T-helper 1 cell (primary cell): Measurements from ENCODE around the gene POLR2C.
"Not testable (repeated sequence)": the region's sequence is repeated elsewhere in the genome, so short reads cannot be mapped to it uniquely, and the experiment has no call there.

Experiments
- DNase-seq, 5 donors: peaks; one replicate each; pipeline ENCODE4 v3.0.0-alpha.2; 2012 to 2020

The POLR2C gene

DNA sequence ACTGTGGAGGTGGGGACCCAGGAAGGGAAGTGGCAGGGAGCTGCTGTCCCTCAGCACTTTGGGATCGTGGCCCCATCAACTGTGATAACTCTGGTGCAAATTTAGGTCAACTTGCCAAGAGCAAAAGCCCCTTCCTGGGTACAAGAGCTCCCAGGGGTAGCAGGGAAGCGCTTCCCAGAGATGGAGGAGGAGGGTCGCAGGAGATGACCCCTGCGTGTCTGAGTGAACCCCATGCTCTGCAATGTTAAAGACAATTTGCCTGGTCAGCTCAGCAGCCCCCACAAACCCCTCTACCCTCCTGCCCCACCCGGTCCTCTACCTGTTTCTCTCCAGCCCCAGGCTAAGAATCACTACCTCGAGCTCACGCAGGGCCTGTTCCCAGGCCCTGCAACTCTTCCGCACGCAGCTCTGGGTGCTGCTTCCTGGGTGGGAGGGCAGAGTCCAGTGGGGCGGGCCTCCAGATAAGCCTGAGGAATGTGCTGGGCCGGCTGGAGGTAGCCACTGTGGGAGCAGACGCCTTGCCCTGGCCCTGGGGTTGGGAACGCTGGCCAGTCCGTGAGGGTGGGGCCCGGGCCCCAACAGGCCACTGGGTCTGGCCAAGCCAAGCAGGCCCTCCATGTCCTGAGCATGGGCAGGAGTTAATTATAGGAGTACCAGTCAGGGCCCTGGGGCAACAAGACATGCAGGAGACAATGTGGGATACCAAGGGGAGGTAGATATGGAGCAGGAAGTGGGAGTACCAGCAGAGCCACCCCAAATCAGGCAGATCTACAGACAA lies 17.7 kb downstream of the POLR2C start:
- DNase-seq = no peak

DNA sequence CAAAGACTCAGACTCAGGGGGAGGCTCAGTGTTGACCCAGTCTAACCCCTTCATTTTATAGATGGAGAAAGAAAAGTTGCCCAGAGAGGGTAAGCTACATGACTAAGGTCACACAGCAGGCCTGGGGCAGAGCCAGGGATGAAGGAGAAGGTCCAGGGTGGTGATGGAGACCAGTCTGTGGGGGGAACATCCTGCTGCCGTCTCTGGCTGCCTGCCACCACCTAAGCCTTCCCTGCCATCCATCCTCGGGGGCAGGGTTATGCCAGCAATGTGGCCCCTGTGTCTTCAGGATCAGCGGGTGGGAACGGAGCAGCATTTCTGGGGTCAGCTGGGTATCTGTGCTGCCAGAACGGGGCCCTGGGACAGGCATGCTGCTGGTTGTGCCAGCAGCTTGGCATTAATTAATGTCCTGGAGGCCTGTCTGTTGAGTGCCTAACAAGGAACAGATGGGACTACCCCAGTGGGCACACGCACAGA lies 18.3 kb downstream of the POLR2C start:
- DNase-seq = no peak

DNA sequence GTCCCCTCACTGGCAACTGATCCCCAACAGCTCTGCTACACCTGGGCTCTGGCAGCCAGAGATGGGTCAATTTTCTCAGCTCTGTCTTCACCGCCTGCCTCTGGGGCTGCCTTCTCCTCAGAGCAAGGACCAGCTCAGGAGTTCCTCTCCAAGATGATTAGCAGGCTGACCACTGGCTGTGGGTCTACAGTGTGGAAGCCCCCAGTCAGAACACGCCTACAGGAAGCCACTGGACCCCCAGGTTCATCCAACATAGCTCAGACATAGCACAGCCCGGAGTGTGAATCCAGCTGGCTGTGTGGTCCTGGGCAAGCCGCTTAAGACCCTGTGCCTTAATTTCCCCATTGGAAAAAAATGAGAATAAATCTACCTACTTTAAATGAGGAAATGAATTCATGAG lies 18.9 kb downstream of the POLR2C start:
- DNase-seq = no peak

DNA sequence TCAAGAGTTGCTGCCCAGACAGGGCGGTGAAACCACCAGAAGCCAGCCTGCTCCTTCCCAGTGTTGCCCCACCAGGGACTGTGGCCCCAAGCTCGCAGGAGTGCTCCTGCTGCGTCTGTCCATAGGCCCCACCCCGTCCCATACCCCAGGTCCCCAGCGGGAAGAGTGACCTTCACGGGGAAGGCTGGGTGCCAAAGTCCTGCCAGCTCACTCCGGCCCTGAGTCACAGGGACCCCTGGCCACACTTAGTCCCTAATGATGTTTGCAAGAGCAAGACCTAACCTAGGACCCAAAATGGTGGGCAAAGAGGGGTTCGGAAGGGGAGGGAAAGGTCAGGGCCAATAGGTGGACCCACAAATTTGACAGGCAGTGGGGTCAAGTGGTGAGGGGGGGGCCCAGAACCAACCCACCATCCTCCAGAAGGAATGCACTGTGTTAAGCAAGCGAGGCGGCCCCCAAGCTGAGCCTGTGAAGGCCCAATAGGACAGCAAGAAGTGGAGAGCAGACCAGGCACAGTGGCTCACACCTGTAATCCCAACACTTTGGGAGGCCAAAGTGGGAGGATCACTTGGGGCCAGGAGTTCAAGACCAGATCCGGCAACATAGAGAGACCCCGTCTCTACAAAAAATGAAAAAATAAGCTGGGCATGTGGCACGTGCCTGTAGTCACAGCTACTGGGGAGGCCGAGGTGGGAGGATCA lies 20.5 kb downstream of the POLR2C start:
- peak in 1 of 5 donors; percentile 1 for DNase-seq

DNA sequence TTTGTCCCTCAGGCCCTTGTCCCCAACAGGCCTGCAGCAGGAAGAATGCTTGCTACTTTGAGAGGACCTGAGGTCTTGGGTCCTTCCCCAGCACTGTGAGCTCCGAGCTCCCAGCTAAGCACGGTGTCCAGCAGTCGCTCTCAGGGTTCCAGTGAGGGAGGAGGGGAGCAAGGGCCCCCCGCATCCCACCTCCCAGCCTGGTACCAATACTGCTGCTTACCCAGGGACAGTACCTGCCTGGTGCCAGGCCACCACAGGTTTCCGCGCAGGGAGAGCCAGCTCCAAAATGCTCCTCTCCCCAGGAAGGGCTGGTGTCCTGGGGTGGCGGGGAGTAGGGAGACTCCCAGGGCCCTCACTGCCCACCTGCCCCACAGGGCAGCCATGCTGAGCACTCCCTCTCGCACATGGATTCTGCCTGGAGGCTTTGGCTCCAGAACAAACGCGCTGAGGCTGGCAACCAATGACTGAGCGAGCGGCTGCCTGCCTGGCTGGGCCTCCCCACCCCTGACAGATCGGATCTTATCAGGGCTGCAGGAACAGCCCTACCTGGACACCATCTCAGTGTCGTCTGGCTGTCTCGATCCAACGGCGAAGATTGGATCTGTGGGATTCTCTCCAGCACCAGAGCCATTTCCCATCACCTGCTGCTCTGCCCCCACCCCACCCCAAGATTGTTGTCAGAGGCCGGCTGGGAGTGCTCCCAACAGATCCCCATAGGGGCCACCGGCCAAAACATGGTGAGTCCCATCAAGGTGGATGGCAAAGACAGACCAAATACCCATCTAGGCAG lies 21.4 kb downstream of the POLR2C start:
- DNase-seq = peak in 1 of 5 donors; percentile 2

DNA sequence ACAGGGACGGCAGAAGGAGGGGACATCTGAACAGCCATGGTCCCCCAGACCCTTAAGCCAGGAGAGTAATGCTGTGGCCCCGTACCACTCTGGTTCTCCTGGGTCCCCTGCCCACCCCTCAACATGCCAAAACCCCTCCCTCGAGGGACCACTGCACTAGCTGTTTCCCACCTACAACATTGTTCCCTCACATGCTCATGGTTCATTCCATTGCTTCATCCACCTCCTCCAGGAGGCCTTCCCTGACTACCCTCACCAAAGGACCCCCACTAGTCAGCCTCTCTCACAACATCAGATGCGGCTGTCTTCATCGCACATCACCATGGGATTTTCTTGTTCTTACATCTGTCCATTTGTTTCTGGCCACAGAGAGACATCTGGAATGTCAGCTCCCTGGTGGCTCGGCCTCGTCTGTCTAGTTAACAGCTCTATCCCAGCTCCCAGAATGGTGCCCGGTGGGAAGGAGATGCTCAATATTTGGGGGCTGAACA lies 22.1 kb downstream of the POLR2C start:
- no peak for DNase-seq

DNA sequence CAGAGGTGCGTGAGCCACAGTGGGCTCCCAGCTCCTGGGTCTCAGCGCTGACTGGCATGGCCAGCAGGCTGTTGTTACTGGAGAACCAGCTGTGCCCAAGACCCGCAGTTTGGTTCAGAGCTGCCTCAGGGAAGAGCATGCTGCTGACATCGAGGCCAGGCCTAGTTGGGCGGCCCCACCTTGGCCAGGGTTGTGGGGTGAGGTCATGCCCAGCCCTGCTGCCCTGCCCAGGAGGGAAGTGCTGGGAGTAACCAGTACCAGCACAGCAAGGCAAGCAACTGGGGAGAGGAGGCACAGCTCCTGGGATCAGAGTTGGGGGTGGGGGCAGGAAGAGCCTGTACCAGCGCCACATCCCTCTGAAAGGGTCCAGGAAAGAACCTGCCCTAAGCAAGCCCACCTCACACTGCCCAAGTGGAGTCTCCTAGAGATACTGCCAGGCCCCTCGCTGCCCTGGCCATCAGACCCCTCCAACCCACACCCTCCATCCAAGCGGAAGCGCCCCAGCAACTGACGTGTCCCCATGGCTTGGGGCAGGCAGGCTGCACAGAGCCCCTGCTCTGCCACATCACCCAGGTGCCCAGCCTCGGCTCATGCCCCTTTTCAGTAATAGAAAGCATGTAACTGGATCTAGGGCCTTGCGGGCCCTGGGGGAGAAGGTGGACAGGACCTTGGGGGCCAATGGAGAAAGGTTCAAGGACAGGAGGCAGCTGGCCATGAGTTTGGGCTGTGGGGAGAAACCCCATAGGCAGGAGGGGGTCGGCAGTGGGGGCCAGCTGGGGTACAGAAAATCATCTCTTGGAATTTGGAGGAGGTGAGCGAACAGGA lies 22.8 kb downstream of the POLR2C start:
- no peak for DNase-seq

DNA sequence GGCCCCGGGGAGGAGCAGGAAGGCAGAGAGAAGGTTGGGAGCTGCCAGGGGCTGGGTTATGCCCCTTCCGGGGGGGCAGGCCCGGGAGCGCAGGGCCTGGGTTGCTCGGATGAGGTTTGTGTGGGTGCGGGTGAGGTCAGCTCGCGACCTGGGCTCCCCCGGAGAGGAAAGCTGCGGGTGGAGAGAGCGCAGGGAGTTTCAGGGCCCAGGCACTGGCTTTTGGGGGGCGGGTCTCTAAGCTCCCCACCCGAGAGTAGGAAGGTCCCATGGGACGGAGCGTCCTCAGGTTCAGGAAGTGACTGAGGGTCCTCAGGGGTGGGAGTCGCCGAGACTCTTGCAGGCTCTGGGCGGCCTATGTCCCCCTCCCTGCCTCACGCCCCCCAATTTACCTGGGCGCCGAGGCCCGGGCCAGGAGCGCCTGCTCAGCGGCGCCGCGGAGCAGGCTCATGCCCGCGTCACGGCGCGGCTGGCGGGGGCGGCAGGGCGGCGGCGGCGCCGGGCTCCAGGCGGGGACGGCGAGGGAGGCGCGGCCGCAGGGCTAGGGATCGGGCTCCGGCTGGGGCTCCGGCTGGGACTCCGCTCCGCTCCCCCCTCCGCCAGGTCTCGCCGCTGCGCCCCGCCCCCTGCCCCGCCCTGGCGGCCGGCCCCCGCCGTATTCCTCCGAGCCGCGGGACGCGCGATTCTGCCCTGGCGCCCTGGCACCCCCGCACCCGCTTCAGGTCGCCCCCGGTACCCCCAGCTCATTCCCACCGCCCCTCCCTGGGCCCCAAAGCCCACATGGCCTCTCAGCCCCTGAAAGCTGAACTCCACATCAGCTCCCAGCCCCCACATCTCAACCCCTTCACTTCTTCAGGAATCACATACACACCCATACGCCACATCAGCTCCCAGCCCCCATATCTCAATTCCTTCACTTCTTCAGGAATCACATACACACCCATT lies 23.7 kb downstream of the POLR2C start, which contains the start of gene DOK4:
Gene DOK4 (minus strand): TSS at position 578 of the 942 bp plus-strand sequence. CDS start 6,986 bp downstream, outside the sequence.
- peak; percentile 62 to 77 (median 71) for DNase-seq

DNA sequence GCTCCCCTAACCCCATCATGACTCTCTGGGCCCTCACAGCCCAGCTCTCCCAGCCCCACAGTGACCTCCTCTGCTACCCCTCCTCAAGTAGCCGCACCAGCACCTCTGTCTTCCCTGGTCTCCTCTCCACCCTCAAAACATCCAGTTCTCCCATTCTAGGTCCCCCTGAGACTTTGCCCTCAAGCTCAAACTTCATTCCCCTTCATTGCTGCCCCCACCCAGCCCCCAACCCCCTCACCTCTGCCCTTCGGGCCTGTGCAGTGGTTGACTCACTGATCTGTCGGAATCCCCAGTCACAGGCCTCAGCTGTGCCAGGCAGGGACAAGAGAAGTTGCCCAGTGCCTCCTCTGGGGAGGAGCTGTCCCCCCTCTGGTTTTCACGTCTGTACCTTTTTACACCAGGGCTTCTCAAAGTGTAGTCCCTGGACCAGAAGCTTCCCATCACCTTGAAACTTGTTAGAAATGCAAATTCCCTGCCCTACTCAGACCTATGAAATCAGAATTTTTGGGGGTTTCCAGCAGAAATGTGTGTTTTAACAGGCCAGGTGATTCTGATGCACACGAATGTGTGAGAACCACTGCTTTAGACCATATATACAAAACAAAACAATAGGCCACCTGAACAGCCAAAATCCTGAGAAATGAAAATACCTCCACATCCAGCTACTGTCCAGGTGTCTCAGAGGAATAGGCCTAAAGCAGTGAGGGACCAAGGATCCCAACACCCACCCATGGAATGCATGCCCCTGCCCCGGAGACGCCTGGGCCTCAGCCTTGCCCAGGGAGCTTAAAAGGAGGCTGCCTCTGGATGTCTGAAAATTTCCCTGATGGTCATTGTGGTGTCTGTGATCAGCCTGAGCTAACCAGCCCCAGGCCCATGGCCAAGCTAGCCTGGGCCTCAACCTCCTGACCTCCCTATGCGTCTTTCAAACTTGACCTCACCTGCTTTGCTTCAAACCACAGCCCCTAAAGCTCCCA lies 24.7 kb downstream of the POLR2C start:
- DNase-seq = no peak

DNA sequence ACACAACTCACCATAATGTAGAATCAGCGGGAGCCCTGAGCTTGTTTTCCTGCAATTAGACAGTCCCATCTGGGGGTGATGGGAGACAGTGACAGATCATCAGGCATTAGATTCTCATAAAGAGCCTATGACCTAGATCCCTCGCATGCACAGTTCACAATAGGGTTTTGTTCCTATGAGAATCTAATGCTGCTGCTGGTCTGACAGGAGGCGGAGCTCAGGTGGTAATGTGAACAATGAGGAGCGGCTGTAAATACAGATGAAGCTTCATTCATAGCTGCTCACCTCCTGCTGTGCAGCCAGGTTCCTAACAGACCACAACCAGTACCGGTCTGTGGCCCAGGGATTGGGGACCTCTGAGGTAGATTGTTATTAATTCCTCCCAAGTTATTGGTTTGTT lies 26.8 kb downstream of the POLR2C start:
- DNase-seq = no peak

DNA sequence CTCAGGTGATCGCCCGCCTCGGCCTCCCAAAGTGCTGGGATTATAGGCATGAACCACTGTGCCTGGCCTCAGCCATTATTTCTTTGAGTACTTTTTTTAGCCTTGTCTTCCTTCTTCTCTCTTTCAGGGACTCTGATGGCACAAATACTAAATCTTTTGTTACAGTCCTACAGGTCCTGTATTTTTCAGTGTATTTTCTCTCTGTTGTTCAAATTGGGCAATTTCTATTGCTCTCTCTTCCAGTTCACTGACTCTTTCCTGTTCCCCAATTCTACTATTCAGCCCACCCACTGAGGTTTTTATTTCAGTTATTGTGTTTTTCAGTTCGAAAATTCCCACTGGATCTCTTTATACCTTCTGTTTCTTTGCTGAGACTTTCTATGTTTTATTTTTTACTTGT lies 31.3 kb downstream of the POLR2C start:
- no peak for DNase-seq

DNA sequence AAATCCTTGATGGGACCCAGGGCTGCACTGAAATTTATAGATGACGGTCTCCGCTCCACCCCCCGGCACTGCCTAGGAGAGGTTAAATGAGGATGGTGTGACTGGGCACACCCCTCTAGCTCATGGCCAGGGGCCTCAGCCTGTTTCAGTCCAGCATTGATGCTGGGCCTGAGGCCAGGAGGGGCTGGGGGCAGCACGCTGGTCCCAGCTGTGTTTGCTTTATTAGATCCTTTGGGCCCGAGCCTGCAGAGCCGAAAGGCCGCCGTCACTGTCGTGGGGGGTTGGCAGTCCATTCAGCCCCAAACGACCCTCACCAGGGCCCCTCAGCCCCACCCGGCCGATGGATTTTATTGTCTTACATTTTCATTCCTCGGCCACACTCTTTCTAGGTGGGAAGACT lies 34.6 kb downstream of the POLR2C start:
- no peak for DNase-seq

DNA sequence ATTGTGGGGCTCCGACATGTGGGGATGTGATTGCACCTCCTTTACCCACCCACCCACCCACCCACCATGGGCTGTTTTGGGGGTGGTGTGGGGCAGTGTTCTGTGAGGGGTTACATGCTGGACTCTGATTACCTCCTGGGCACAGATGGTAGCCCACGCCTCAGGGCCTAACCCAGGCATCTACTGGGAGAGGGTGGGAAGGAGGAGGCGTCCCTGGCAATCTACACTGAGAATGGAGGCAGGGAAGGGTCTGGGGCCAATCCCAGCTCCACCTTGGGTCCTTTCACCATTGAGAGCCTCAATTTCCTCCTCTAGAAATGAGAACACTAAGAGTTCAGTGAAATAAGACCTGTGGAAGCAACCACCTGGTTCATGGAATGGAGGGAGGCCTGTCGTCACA lies 35.6 kb downstream of the POLR2C start:
- DNase-seq = no peak

DNA sequence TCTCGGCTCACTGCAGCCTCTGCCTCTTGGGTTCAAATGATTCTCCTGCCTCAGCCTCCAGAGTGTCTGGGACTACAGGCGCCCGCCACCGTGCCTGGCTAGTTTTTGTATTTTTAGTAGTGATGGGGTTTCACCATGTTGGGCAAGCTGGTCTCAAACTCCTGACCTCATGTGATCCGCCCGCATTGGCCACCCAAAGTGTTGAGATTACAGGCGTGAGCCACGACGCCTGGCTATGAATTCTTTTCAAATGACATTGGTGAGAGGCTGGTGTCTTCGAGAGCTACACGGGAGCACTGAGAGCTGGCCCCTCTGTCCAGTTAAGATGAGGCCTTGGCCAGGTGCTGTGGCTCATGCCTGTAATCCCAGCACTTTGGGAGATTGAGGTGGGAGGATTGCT lies 37.5 kb downstream of the POLR2C start:
- DNase-seq = not testable (repeated sequence)

DNA sequence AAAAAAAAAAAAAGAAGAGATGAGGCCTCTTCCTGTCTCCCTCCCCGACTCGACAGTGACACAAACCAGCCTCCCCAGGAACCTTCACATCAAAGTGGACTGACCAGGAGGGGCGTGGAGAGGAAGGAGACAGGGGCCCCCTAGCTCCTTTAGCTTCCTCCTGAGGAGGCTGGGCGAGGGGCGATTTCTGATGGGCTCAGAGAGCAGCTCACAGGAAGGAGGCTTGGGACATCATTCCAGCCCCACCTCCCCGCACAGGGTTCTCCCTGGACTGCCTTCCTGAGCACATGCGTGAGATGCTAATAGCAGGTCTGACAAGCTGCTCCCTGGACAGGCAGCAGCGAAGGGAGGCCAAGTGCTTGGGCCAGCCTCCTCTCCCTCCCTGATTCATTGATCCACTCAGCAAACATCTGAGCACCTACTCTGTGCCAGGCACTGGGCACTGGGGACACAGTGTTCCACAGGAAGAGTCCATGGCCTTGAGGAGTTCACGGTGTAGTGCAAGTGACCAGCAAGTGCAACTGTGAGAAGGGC lies 38.2 kb downstream of the POLR2C start:
- DNase-seq = peak in 1 of 5 donors; percentile 26

DNA sequence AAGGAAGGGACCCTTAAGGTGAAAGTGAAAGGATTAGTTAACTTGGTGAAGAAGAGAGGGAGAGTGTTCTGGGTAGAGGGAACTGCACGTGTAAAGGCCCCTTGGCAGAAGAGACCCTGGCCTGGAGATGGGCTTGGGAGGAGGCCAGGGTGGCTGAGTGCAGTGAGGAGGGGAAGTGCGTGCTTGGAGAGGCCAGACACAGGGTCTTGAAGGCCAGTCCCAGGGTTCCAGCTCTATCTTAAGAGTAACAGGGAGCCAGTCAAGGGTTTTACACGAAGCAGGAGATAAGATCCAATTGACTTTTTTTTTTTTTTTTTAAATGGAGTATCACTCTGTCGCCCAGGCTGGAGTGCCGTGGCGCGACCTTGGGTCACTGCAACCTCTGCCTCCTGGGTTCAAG lies 39.0 kb downstream of the POLR2C start:
- DNase-seq = no peak

DNA sequence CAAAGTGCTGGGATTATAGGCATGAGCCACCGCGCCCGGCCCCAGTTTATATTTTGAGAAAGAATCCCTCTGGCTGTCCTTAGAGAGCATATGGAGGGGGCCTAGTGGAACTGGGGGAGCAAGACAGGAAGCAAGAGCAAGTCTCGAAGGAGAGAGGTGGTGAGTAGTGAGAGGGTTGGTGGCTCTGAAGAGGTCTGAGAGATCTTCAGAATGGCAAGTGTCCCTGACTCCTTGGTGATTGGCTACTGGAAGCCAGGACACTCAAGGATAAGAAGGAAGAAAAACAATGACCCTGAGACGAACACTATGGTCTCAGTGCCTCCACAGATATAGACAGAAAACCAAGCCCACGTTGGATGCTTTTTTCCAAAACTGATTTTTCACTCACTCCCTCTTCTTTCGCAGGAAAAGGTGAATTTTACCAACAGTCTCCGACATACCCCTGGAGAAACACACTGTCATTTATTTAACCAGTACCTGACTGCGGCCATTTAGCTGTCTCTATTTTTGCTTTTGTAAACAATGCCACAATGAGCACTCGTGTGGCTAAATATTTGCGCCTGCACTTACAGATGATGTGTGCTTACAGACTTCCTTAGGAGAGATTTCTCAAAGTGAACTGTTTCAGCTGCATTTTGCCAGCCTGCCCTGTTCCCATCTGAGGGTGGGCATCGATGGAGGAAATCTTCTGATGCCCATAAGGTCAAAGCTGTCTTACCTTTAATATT lies 39.7 kb downstream of the POLR2C start:
- DNase-seq = no peak

DNA sequence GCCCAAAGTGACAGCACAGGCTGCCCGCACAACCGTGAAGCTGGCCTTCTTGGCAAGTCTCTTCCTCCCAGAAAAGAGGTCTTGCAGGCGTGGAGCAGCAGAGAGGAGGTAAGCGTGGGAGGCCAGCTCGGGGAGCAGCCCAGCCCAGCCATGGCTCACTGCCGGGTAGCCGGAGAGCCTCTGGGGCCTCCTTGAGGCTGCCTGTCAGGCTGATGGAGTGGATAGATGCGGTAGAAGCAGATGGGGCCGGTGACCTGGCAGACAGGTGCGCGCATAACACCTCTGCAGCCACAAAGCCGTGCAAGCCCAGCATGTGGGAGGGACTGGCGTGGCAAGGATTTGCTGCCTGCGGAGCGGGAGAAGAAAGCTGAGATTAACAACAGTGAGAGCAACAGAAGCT lies 40.9 kb downstream of the POLR2C start:
- no peak for DNase-seq

DNA sequence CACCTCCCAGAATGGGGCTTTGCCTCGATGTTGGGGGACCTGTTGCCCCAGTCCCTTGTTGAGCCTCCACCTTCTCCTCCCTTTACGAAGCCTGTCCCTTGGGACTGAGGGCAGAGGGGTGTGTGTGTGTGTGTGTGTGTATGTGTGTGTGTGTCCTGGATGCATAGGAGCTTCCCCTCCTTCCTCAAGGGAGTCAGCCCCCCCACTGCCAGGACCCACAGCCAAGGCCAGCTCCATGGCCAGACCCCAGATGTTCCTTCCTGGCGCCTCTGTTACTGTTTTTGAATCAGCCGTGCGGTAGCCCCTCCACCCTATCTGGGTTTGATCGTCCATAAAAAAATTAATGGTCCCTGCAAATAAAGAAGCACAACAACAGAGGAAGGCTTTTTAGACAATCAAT lies 41.5 kb downstream of the POLR2C start:
- no peak for DNase-seq
